HCT116 (cell line): Measurements from ENCODE around the gene RUNX1. TPM values are rescaled to one million over a fixed set of nuclear protein-coding genes. Genes with fewer than 3 reads are reported as not detected.

Source experiments
- ATAC-seq: fragments of 200-7000 bp; cut with Tn5 transposase; 2 replicates; pipeline ENCODE4 v1.9.1; 2020; ENCODE audit warnings: mild to moderate bottlenecking, moderate library complexity
- BruUV-seq: library from RNA; stranded (reverse); fragments of 400-500 nt; replicated peaks from 2 replicates; lab custom pipeline; 2021; lab: Mats Ljungman, UMichigan
- CTCF ChIA-PET: fragments of 300-600 bp; sonication (Branson Sonifier 250); formaldehyde crosslinking; loops from one replicate; lab custom pipeline; 2021; ENCODE audit warnings: antibody characterized with exemption; lab: Charles Lee
- POLR2A ChIA-PET: fragments of 300-600, 350-600 bp; sonication (Branson Sonifier 250); formaldehyde crosslinking; loops from one replicate; lab custom pipeline; 2021; ENCODE audit warnings: antibody characterized with exemption; lab: Charles Lee
- RAD21 ChIA-PET, 2 experiments: fragments of 300-600 bp; sonication (Branson Sonifier 250); formaldehyde crosslinking; loops; one replicate each; lab custom pipeline; 2023; ENCODE audit warnings: low total read pairs in 2 of 2; ENCODE audit not compliant: uncharacterized antibody in 2 of 2, unreplicated experiment in 2 of 2, low non-redundant PET in 1 of 2; lab: Charles Lee
- DNase-seq: peaks from one replicate; pipeline ENCODE4 v3.0.0-alpha.2; 2010; ENCODE audit warnings: low read depth, low spot score
- H2AFZ ChIP-seq: fragments of 200-600 bp; shearing (Covaris generic), sonication (generic); 2 replicates; pipeline ENCODE4 v1.6.1; 2017; ENCODE audit warnings: low read depth, mixed run types, mixed read lengths, antibody characterized with exemption, low read length; ENCODE audit not compliant: poor library complexity, severe bottlenecking
- H3K27ac ChIP-seq: 2 replicates; pipeline ENCODE4 v1.5.1; 2012; ENCODE audit warnings: low read depth, low read length
- H3K27me3 ChIP-seq: fragments of 200-600 bp; sonication (generic); 2 replicates; pipeline ENCODE4 v1.6.1; 2016; ENCODE audit warnings: mixed run types, low read length, mixed read lengths; ENCODE audit not compliant: insufficient read depth
- H3K36me3 ChIP-seq, 2 experiments: fragments of 200-500 bp in 1 of 2; fragments of 200-600 bp in 1 of 2; sonication (Bioruptor generic) in 1 of 2; sonication (generic) in 1 of 2; 2 replicates each; pipeline versions ENCODE4 v1.5.1 to v1.6.1; 2014 to 2016; ENCODE audit warnings: low read length in 2 of 2, inconsistent platforms in 1 of 2, mixed read lengths in 1 of 2, mixed run types in 1 of 2; ENCODE audit not compliant: insufficient read depth in 2 of 2, control insufficient read depth in 1 of 2
- H3K4me1 ChIP-seq, 2 experiments: fragments of 200-600 bp in 1 of 2; sonication (generic) in 1 of 2; 2 replicates each; pipeline versions ENCODE4 v1.5.1 to v1.6.1; 2012 to 2017; ENCODE audit warnings: low read length in 2 of 2, inconsistent platforms in 1 of 2, mild to moderate bottlenecking in 1 of 2, mixed read lengths in 1 of 2, mixed run types in 1 of 2, moderate library complexity in 1 of 2; ENCODE audit not compliant: insufficient read depth in 2 of 2, control insufficient read depth in 1 of 2
- H3K4me2 ChIP-seq: fragments of 200-600 bp; sonication (generic); 2 replicates; pipeline ENCODE4 v1.6.1; 2017; ENCODE audit warnings: mixed run types, low read length, mixed read lengths
- H3K4me3 ChIP-seq, 2 experiments: fragments of 200-600 bp in 1 of 2; sonication (generic) in 1 of 2; replicated peaks in 1 of 2; 2 replicates each; pipeline ENCODE4 v1.5.1; 2011 to 2016; ENCODE audit warnings: low read length in 2 of 2, control low read depth in 1 of 2, low read depth in 1 of 2, mild to moderate bottlenecking in 1 of 2, mixed read lengths in 1 of 2, mixed run types in 1 of 2
- H3K79me2 ChIP-seq: fragments of 200-600 bp; sonication (generic); 2 replicates; pipeline ENCODE4 v1.6.1; 2017; ENCODE audit warnings: mild to moderate bottlenecking, mixed run types, low read length, moderate library complexity, mixed read lengths; ENCODE audit not compliant: insufficient read depth
- H3K9ac ChIP-seq: fragments of 200-600 bp; sonication (generic); 2 replicates; pipeline ENCODE4 v1.6.1; 2016; ENCODE audit warnings: low read length, mixed read lengths
- H3K9me2 ChIP-seq: fragments of 200-600 bp; sonication (generic), shearing (Covaris generic); 2 replicates; pipeline ENCODE4 v1.6.1; 2017; ENCODE audit warnings: mixed run types, mild to moderate bottlenecking, moderate library complexity; ENCODE audit not compliant: insufficient read depth
- H3K9me3 ChIP-seq, 2 experiments: fragments of 200-500 bp in 1 of 2; fragments of 200-600 bp in 1 of 2; sonication (Bioruptor generic) in 1 of 2; sonication (generic) in 1 of 2; 2 replicates each; pipeline ENCODE4 v1.6.1; 2014 to 2017; ENCODE audit warnings: low read length in 2 of 2, mixed read lengths in 2 of 2, inconsistent platforms in 1 of 2, low read depth in 1 of 2, mild to moderate bottlenecking in 1 of 2, mixed run types in 1 of 2, moderate library complexity in 1 of 2; ENCODE audit not compliant: control insufficient read depth in 1 of 2, insufficient read depth in 1 of 2
- H4K20me1 ChIP-seq: fragments of 200-600 bp; sonication (generic), shearing (Covaris generic); 2 replicates; pipeline ENCODE4 v1.6.1; 2017; ENCODE audit warnings: mixed run types, mild to moderate bottlenecking, moderate library complexity; ENCODE audit not compliant: insufficient read depth
- POLR2A ChIP-seq: IDR thresholded peaks from 2 replicates; pipeline ENCODE4 v1.7.0; 2011; ENCODE audit warnings: borderline replicate concordance; ENCODE audit not compliant: insufficient read depth, insufficient read length; ENCODE audit errors: extremely low read depth
- RAD21 ChIP-seq: IDR thresholded peaks from 2 replicates; pipeline ENCODE4 v1.6.1; 2012; ENCODE audit warnings: low read depth, mild to moderate bottlenecking
- SIN3A ChIP-seq: IDR thresholded peaks from 2 replicates; pipeline ENCODE4 v1.6.1; 2012; ENCODE audit warnings: low read depth
- TCF7L2 ChIP-seq: IDR thresholded peaks from 2 replicates; pipeline ENCODE4 v1.7.0; 2011; ENCODE audit warnings: borderline replicate concordance, inconsistent platforms; ENCODE audit not compliant: insufficient read depth, insufficient read length; ENCODE audit errors: extremely low read depth
- intact Hi-C: fragments of 100-400 bp; cut with micrococcal nuclease; formaldehyde crosslinking; loops from 2 replicates; pipeline ENCODE4 v1.10.0; 2022
- total RNA-seq: library from RNA; stranded (reverse); gene quantifications from one replicate; pipeline ENCODE4 v1.2.1, GENCODE V29; 2021; ENCODE audit not compliant: unreplicated experiment

RUNX1 gene
- total RNA-seq, 1 experiment from 2014 or later: 33.5 TPM

- H3K9ac ChIP-seq: no peak overlapping the region
- POLR2A ChIA-PET: interaction anchor here (1.7 kb wide), 1 partner anchor 84 kb away, joined by 6 read pairs; no protein-coding TSS in a partner anchor
- CTCF ChIA-PET: interaction anchor here (1.2 to 1.3 kb wide), 2 partner anchors 58 to 86 kb away, joined by 3 read pairs; no protein-coding TSS in a partner anchor
- no peak overlapping the region for H3K4me3 ChIP-seq
- no peak overlapping the region for H3K27ac ChIP-seq
- RAD21 ChIA-PET: no interaction called here
- intact Hi-C loops: loop anchor here (5.0 kb wide), 1 partner anchor 1038 kb away; no protein-coding TSS in a partner anchor
- peaks cover 58 to 80% of the 10 kb centered on the region in 2 experiments for H3K4me1 ChIP-seq
- H3K79me2 ChIP-seq: peaks cover 19% of the 10 kb centered on the region
- no peak for ATAC-seq
- H3K4me2 ChIP-seq: no peak overlapping the region
- BruUV-seq: no TSS peak
- no peak for DNase-seq
- TF ChIP-seq TCF7L2 (no peak), SIN3A (no peak)
- TF ChIP-seq, all 23 proteins: peak for 0
- Histone ChIP-seq H3K9me2 (no peaks in the 10 kb centered on the region), H3K9me3 (peaks cover 3 to 4% of the 10 kb centered on the region in 2 experiments; a peak in 2 of 4 replicates), H4K20me1 (no peaks in the 10 kb centered on the region), H3K36me3 (peaks cover 4 to 23% of the 10 kb centered on the region in 2 experiments), H2AFZ (no peak overlapping the region), H3K27me3 (no peaks in the 10 kb centered on the region)
Observed at GRCh38 chr21:34803782-34804370, 245.2 kb downstream of the RUNX1 start.

GRCh38 chr21:34802180-34802899 is 246.8 kb downstream of the RUNX1 start:
- H3K9ac ChIP-seq: peak overlapping the region; percentile 4; the same call in 1 of the 2 replicates
- H3K4me2 ChIP-seq: peak overlapping the region; percentile 54
- no peak for TF ChIP-seq RAD21
- TF ChIP-seq POLR2A: no peak
- no peak for DNase-seq
- no peaks in the 10 kb centered on the region for H3K27me3 ChIP-seq
- peaks cover 60 to 80% of the 10 kb centered on the region in 2 experiments for H3K4me1 ChIP-seq
- peak overlapping the region; percentile 56 for H3K27ac ChIP-seq
- no peak overlapping the region for H3K4me3 ChIP-seq
- POLR2A ChIA-PET: no interaction called here
- no peak overlapping the region for H2AFZ ChIP-seq
- no TSS peak for BruUV-seq
- ATAC-seq: peak; percentile 61
- H3K9me2 ChIP-seq: no peaks in the 10 kb centered on the region
- peaks cover 3 to 4% of the 10 kb centered on the region in 2 experiments; a peak in 2 of 4 replicates for H3K9me3 ChIP-seq
- H3K36me3 ChIP-seq: peaks cover 4 to 25% of the 10 kb centered on the region in 2 experiments
- H3K79me2 ChIP-seq: peaks cover 19% of the 10 kb centered on the region
- RAD21 ChIA-PET: no interaction called here
- no peaks in the 10 kb centered on the region for H4K20me1 ChIP-seq
- CTCF ChIA-PET: interaction anchor here (1.3 kb wide), 1 partner anchor 57 kb away, joined by 4 read pairs; no protein-coding TSS in a partner anchor
- intact Hi-C loops: loop anchor here (5.0 kb wide), 1 partner anchor 1040 kb away; no protein-coding TSS in a partner anchor
